Activated CD8-positive, alpha-beta memory T cell treated with anti-CD3 and anti-CD28 coated beads, Interleukin-2, amount 10 ng/mL, durations not matched to agents 7 days and 5 days (primary cell): ENCODE results near the gene SORCS2. TPM values are rescaled to one million over a fixed set of nuclear protein-coding genes. Genes with fewer than 3 reads are reported as not detected.

ENCODE experiments used
- ATAC-seq: fragments of 150-1000 bp; cut with Tn5 transposase; one replicate; pipeline ENCODE4 v1.10.0; 2021; ENCODE audit warnings: moderate library complexity
- CTCF ChIA-PET: fragments of 350-600 bp; sonication (Branson Sonifier 250); formaldehyde crosslinking; loops from one replicate; lab custom pipeline; 2021; ENCODE audit warnings: antibody characterized with exemption; lab: Charles Lee
- DNase-seq: peaks from one replicate; pipeline ENCODE4 v3.0.0-alpha.2; 2020
- H3K27ac Mint-ChIP-seq: one replicate; pipeline ENCODE4 v1.8.0; 2021; ENCODE audit warnings: mild to moderate bottlenecking, mixed read lengths
- H3K27me3 Mint-ChIP-seq: one replicate; pipeline ENCODE4 v1.8.0; 2021; ENCODE audit warnings: mixed read lengths
- H3K36me3 Mint-ChIP-seq: one replicate; pipeline ENCODE4 v1.8.0; 2021; ENCODE audit warnings: mild to moderate bottlenecking, mixed read lengths
- H3K4me1 Mint-ChIP-seq: one replicate; pipeline ENCODE4 v1.8.0; 2021; ENCODE audit warnings: mixed read lengths
- H3K4me3 Mint-ChIP-seq: one replicate; pipeline ENCODE4 v1.8.0; 2021; ENCODE audit warnings: mild to moderate bottlenecking, moderate library complexity, mixed read lengths
- H3K9me3 Mint-ChIP-seq: one replicate; pipeline ENCODE4 v1.8.0; 2022; ENCODE audit warnings: low read depth, mixed read lengths
- total RNA-seq, 2 experiments: library from RNA; stranded (reverse); gene quantifications; one replicate each; pipeline ENCODE4 v1.2.3, GENCODE V29; 2021

Gene SORCS2
- total RNA-seq, 2 experiments from 2014 or later, result 0.05 to 0.06 TPM

- no peak overlapping the region for H3K4me3 Mint-ChIP-seq
- H3K27ac Mint-ChIP-seq, result no peak overlapping the region
- peaks cover 12% of the 10 kb centered on the region for H3K4me1 Mint-ChIP-seq
- no peak for ATAC-seq
- no peaks in the 10 kb centered on the region for H3K27me3 Mint-ChIP-seq
- CTCF ChIA-PET, result interaction anchor here (0.8 to 1.5 kb wide), 3 partner anchors 22 to 62 kb away, joined by 3 to 7 read pairs (median 6); no protein-coding TSS in a partner anchor
- DNase-seq, result no peak
- peaks cover 2% of the 10 kb centered on the region for H3K36me3 Mint-ChIP-seq
- no peaks in the 10 kb centered on the region for H3K9me3 Mint-ChIP-seq
Observed at GRCh38 chr4:7780751-7781348, 588.5 kb downstream of the SORCS2 start.

DNA sequence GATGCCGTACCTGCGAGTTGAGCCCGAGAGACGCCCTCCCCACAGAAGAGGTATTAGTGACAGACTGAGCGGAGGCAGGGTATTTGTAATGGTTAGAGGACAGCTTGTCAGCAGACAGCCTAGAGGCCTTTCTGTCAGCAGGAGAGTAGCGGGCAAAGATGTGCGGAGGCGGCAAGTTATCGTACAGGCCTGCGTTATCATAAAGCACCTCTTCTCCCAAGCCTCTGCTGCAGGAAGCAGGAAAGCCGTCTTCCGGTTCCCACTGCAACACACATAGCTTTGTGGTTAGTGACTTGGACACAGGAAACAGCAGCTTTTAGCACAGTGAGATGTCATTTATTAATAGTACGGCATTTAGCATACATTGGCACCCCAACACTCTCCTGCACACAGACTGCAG, 589.0 kb downstream of the SORCS2 start:
- H3K4me1 Mint-ChIP-seq, result peaks cover 12% of the 10 kb centered on the region
- CTCF ChIA-PET, result interaction anchor here (1.4 kb wide), 1 partner anchor 21 kb away, joined by 7 read pairs; no protein-coding TSS in a partner anchor
- H3K27ac Mint-ChIP-seq, result no peak overlapping the region
- no peak overlapping the region for H3K4me3 Mint-ChIP-seq
- DNase-seq (no peak), ATAC-seq (no peak)
- peaks cover 2% of the 10 kb centered on the region for H3K36me3 Mint-ChIP-seq
- H3K9me3 Mint-ChIP-seq, result no peaks in the 10 kb centered on the region
- no peaks in the 10 kb centered on the region for H3K27me3 Mint-ChIP-seq

- no peak for ATAC-seq
- no peaks in the 10 kb centered on the region for H3K9me3 Mint-ChIP-seq
- no peaks in the 10 kb centered on the region for H3K27me3 Mint-ChIP-seq
- peaks cover 2% of the 10 kb centered on the region for H3K36me3 Mint-ChIP-seq
- CTCF ChIA-PET, result no interaction called here
- peaks cover 12% of the 10 kb centered on the region for H3K4me1 Mint-ChIP-seq
- no peak for DNase-seq
- H3K27ac Mint-ChIP-seq, result no peak overlapping the region
- H3K4me3 Mint-ChIP-seq, result no peak overlapping the region
Observed at GRCh38 chr4:7781993-7782392, 589.7 kb downstream of the SORCS2 start.

DNA sequence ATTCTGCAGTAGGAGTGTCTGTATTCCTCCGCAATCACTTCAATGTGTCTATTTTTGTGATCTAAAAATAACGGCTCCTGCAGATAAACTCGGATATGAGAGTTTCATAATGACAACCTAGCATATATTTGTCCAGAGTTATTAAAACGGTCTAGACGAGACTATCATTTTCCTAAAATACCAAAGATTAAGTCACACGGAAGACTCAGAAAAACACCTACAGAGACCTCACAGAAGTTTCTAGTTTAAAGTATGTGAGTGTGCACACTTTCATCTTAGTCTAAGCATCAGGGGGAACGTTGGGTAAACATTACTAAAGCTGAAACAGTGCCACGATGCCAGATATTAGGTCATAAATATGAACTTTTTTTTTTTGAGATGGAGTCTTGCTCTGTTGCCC, 590.4 kb downstream of the SORCS2 start:
- CTCF ChIA-PET, result no interaction called here
- Mint-ChIP-seq H3K27ac (no peak overlapping the region), H3K9me3 (no peaks in the 10 kb centered on the region), H3K4me1 (peaks cover 12% of the 10 kb centered on the region), H3K4me3 (no peak overlapping the region), H3K27me3 (no peaks in the 10 kb centered on the region), H3K36me3 (peaks cover 2% of the 10 kb centered on the region)
- no peak for DNase-seq
- no peak for ATAC-seq

GRCh38 chr4:7783541-7783940, 591.2 kb downstream of the SORCS2 start:
- H3K27ac Mint-ChIP-seq, result no peak overlapping the region
- no peak for DNase-seq
- peaks cover 9% of the 10 kb centered on the region for H3K4me1 Mint-ChIP-seq
- ATAC-seq, result no peak
- CTCF ChIA-PET, result interaction anchor here (0.9 kb wide), 1 partner anchor 19 kb away, joined by 3 read pairs; no protein-coding TSS in a partner anchor
- no peak overlapping the region for H3K4me3 Mint-ChIP-seq
- no peaks in the 10 kb centered on the region for H3K27me3 Mint-ChIP-seq
- H3K36me3 Mint-ChIP-seq, result no peaks in the 10 kb centered on the region
- no peaks in the 10 kb centered on the region for H3K9me3 Mint-ChIP-seq

DNA sequence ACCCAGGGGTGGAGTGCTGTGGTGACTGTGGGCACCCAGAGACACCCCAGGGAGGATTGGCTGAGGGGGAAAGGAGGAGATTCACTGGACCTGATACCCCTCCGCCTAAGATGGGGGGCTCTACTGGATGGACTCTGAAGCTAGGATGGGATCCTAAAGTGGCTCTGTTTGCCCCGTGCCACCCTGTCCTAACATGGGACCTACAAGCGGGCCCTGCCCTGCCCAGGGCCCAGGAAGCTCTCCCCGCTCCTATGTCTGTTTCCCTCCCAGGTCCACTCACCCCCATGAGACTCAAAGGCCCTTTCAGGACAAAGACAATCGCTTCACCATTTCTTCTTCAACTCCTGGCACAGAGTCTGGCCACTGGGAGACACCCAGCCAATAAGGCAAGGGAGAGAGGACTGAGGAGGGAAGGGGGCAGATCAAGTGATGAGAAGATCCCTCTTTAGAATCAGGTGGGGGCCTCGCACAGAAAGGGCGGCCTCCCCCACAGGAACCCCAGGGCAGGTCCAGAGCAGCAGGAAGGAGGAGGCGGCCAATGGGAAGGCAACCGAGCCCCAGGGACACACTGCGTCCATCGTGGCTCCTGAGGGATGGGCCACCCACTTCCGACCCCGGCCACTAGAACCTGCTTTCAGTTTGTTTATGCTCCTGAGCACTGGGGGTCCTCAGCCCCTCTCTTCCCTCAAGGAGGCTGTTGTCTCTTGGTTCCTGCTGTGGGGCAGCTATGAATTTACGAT, 592.0 kb downstream of the SORCS2 start:
- ATAC-seq (no peak), DNase-seq (no peak)
- no peaks in the 10 kb centered on the region for H3K9me3 Mint-ChIP-seq
- H3K4me1 Mint-ChIP-seq, result peaks cover 6% of the 10 kb centered on the region
- no peaks in the 10 kb centered on the region for H3K27me3 Mint-ChIP-seq
- H3K27ac Mint-ChIP-seq, result no peak overlapping the region
- no peak overlapping the region for H3K4me3 Mint-ChIP-seq
- CTCF ChIA-PET, result interaction anchor here (0.9 kb wide), 1 partner anchor 18 kb away, joined by 3 read pairs; no protein-coding TSS in a partner anchor
- no peaks in the 10 kb centered on the region for H3K36me3 Mint-ChIP-seq

- no peak for DNase-seq
- CTCF ChIA-PET, result no interaction called here
- H3K4me1 Mint-ChIP-seq, result peaks cover 6% of the 10 kb centered on the region
Observed at GRCh38 chr4:7785017-7785416, 592.7 kb downstream of the SORCS2 start.

DNA sequence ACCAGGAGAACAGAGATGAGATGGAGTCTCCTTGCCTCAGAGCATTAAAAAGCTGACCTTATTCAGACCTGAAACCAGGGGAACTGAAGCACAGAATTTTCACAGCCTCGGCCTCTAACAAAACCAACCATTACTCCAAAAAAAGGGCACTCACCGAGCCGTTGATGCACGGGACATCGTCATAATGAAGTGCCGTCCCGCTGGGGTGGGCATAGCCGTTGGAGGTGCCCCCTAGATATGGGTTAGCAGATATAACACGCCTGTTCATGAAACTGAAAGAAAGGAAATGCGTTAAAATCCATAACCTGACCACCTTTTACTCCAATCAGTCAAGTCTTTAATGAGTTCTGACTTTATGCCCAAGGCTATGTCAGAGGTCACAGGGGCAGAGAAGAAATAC, 593.7 kb downstream of the SORCS2 start:
- no peaks in the 10 kb centered on the region for H3K9me3 Mint-ChIP-seq
- H3K4me3 Mint-ChIP-seq, result no peak overlapping the region
- CTCF ChIA-PET, result no interaction called here
- DNase-seq (no peak), ATAC-seq (no peak)
- H3K36me3 Mint-ChIP-seq, result no peaks in the 10 kb centered on the region
- H3K4me1 Mint-ChIP-seq, result peaks cover 6% of the 10 kb centered on the region
- H3K27me3 Mint-ChIP-seq, result no peaks in the 10 kb centered on the region
- no peak overlapping the region for H3K27ac Mint-ChIP-seq

More at GRCh38 chr4:7785017-7785416, 592.7 kb downstream of the SORCS2 start:
- no peaks in the 10 kb centered on the region for H3K36me3 Mint-ChIP-seq
- no peak overlapping the region for H3K4me3 Mint-ChIP-seq
- ATAC-seq, result no peak
- H3K27ac Mint-ChIP-seq, result no peak overlapping the region
- no peaks in the 10 kb centered on the region for H3K9me3 Mint-ChIP-seq
- H3K27me3 Mint-ChIP-seq, result no peaks in the 10 kb centered on the region

DNA sequence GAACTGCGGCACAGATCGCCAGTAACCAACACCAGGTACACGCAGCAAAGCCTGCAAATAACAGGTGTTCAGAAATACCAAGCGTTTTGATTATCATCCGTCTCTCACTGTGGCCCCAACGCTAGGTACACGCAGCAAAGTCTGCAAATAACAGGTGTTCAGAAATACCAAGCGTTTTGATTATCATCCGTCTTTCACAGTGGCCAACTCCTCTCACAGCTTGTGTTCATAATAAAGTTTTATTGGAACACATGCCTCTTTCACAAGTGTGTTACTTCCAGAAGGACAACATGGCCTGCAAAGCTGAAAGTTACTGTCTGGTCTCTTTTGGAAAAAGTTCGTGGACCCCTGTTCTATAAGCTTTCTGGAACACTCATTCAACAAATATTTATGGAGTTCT, 594.2 kb downstream of the SORCS2 start:
- ATAC-seq (no peak), DNase-seq (no peak)
- Mint-ChIP-seq H3K27me3 (no peaks in the 10 kb centered on the region), H3K4me1 (peaks cover 1% of the 10 kb centered on the region), H3K27ac (no peak overlapping the region), H3K4me3 (no peak overlapping the region), H3K9me3 (no peaks in the 10 kb centered on the region), H3K36me3 (no peaks in the 10 kb centered on the region)
- CTCF ChIA-PET, result interaction anchor here (1.2 kb wide), 1 partner anchor 16 kb away, joined by 3 read pairs; no protein-coding TSS in a partner anchor

- Mint-ChIP-seq H3K4me3 (no peak overlapping the region), H3K9me3 (no peaks in the 10 kb centered on the region), H3K36me3 (no peaks in the 10 kb centered on the region), H3K27me3 (no peaks in the 10 kb centered on the region), H3K27ac (no peak overlapping the region), H3K4me1 (no peaks in the 10 kb centered on the region)
- ATAC-seq (no peak), DNase-seq (no peak)
- CTCF ChIA-PET, result interaction anchor here (1.2 kb wide), 1 partner anchor 15 kb away, joined by 3 read pairs; no protein-coding TSS in a partner anchor
Observed at GRCh38 chr4:7787067-7787466, 594.7 kb downstream of the SORCS2 start.

GRCh38 chr4:7787681-7788141, 595.4 kb downstream of the SORCS2 start:
- Mint-ChIP-seq H3K4me3 (no peak overlapping the region), H3K27ac (no peak overlapping the region), H3K9me3 (no peaks in the 10 kb centered on the region), H3K27me3 (no peaks in the 10 kb centered on the region), H3K4me1 (no peaks in the 10 kb centered on the region), H3K36me3 (no peaks in the 10 kb centered on the region)
- CTCF ChIA-PET, result interaction anchor here (1.2 kb wide), 1 partner anchor 14 kb away, joined by 3 read pairs; no protein-coding TSS in a partner anchor
- ATAC-seq (no peak), DNase-seq (no peak)

GRCh38 chr4:7788193-7788592, 595.9 kb downstream of the SORCS2 start:
- H3K27ac Mint-ChIP-seq, result no peak overlapping the region
- H3K27me3 Mint-ChIP-seq, result no peaks in the 10 kb centered on the region
- DNase-seq (no peak), ATAC-seq (no peak)
- CTCF ChIA-PET, result no interaction called here
- H3K4me3 Mint-ChIP-seq, result no peak overlapping the region
- no peaks in the 10 kb centered on the region for H3K4me1 Mint-ChIP-seq
- no peaks in the 10 kb centered on the region for H3K9me3 Mint-ChIP-seq
- no peaks in the 10 kb centered on the region for H3K36me3 Mint-ChIP-seq

DNA sequence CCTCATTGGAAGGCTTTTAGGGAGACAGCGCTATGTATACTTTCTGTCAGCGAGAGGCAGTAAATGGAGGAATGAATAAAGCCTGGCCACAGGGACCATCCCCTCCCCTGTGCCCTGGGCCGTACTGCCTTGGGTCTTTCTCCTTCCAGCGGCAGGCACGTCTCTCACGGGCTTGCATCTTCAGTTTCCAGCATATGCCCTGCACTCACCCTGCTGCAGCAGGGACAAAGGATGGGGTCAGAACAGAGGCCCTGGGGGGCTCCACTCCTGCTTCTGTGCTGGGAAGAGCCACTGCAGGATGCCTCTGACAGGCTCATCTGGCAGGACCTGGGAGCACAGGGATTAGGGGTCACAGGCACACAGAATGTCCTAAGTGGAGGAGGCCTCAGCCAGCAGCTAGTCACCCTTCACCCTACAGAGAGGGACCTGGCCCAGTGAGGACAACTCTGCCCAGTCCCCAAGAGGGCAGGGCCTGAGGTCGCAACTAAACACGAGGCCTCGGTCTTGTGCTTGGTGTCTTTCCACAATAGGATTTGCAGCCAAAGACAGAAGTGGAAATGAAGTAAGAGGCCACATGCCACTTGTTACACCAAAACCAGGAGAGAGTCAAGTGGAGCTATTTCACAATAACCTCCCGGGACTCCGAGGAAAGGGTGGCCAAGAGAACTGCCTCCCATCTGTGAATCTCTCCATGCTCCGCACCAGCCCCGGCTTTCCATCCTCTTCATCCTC, 596.5 kb downstream of the SORCS2 start:
- Mint-ChIP-seq H3K27ac (no peak overlapping the region), H3K9me3 (no peaks in the 10 kb centered on the region), H3K4me3 (no peak overlapping the region), H3K4me1 (no peaks in the 10 kb centered on the region), H3K27me3 (no peaks in the 10 kb centered on the region), H3K36me3 (no peaks in the 10 kb centered on the region)
- no peak for DNase-seq
- CTCF ChIA-PET, result no interaction called here
- no peak for ATAC-seq
